Measurements from ENCODE around the gene FHOD1. TPM values are rescaled to one million over a fixed set of nuclear protein-coding genes. Genes with fewer than 3 reads are reported as not detected.

The FHOD1 gene
- total and polyA plus RNA-seq, 2 of the 13 experiments (the other 11 are each of a cell fraction or from before 2014, with no cell fraction given), result 20.0 to 20.8 TPM

DNA sequence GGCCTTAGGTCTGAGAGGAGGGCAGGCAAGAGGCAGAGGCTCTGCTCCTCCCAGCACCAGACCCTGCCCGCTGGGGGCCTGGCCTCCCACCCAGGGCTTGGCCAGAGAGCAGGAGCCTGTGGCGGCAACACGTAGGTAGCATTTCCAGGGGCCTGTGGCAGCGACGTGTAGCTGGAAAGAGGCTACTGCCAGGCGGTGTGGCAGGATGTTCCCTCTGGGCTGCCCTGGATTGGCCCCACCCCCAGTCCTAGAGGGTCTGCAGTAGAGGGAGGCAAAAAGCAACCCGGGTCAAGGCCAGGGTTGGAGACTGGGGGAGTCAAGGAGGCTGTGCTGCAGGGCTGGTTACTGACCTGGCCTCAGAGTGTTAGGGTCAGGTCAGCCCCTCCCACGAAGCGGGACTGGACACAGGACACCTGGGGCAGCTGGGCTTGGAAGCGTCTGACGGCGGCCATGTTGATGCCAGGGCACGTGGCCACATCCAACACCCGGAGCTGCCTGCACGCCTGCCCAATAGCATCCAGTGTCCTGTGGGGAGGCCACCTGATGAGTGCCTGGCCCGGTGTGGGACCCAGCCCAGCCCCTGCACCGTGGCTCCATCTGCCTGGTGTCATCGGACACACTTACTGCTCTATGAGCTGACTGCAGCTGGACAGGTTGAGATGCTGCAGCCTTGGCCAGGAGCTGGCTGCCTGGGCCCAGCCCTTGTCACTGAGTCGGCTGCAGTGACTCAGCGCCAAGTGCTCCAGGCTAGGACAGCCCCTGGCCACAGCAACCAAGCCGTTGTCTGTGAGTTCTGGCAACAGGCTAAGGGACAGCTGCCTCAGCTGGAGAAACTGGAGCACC is 39.8 kb downstream of the FHOD1 start (continued):
- TF ChIP-seq, protein P1, sequence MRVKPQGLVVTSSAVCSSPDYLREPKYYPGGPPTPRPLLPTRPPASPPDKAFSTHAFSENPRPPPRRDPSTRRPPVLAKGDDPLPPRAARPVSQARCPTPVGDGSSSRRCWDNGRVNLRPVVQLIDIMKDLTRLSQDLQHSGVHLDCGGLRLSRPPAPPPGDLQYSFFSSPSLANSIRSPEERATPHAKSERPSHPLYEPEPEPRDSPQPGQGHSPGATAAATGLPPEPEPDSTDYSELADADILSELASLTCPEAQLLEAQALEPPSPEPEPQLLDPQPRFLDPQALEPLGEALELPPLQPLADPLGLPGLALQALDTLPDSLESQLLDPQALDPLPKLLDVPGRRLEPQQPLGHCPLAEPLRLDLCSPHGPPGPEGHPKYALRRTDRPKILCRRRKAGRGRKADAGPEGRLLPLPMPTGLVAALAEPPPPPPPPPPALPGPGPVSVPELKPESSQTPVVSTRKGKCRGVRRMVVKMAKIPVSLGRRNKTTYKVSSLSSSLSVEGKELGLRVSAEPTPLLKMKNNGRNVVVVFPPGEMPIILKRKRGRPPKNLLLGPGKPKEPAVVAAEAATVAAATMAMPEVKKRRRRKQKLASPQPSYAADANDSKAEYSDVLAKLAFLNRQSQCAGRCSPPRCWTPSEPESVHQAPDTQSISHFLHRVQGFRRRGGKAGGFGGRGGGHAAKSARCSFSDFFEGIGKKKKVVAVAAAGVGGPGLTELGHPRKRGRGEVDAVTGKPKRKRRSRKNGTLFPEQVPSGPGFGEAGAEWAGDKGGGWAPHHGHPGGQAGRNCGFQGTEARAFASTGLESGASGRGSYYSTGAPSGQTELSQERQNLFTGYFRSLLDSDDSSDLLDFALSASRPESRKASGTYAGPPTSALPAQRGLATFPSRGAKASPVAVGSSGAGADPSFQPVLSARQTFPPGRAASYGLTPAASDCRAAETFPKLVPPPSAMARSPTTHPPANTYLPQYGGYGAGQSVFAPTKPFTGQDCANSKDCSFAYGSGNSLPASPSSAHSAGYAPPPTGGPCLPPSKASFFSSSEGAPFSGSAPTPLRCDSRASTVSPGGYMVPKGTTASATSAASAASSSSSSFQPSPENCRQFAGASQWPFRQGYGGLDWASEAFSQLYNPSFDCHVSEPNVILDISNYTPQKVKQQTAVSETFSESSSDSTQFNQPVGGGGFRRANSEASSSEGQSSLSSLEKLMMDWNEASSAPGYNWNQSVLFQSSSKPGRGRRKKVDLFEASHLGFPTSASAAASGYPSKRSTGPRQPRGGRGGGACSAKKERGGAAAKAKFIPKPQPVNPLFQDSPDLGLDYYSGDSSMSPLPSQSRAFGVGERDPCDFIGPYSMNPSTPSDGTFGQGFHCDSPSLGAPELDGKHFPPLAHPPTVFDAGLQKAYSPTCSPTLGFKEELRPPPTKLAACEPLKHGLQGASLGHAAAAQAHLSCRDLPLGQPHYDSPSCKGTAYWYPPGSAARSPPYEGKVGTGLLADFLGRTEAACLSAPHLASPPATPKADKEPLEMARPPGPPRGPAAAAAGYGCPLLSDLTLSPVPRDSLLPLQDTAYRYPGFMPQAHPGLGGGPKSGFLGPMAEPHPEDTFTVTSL (CRISPR knock-in tag; IDR thresholded peaks at IDR 0.05; ENCODE audit: borderline replicate concordance), result 0 out of 2 replicates have a peak, but pooled peaks have one; percentile 27
- TF ChIP-seq NFE2L1 (CRISPR knock-in tag; IDR thresholded peaks at IDR 0.05; ENCODE audit: borderline replicate concordance) (0 out of 2 replicates have a peak, but pooled peaks have one; percentile 26), HDAC1 (CRISPR knock-in tag; IDR thresholded peaks at IDR 0.05) (0 out of 2 replicates have a peak, but pooled peaks have one; percentile 28), SOX13 (IDR thresholded peaks at IDR 0.05) (no peak), SOX13 (CRISPR knock-in tag; conservative IDR thresholded peaks at IDR 0.05 in 1 of 2, IDR thresholded peaks at IDR 0.05 in 1 of 2) (peak in 1 of 2 experiments; percentile 5; a peak in 1 of 4 replicates), SNAI1 (CRISPR knock-in tag; IDR thresholded peaks at IDR 0.05; ENCODE audit: borderline replicate concordance) (no peak), ZNF768 (CRISPR knock-in tag; IDR thresholded peaks at IDR 0.05) (peak; percentile 53; the same call in 1 of the 2 replicates), ZFY (CRISPR knock-in tag; IDR thresholded peaks at IDR 0.05) (peak; percentile 46), GABPB1 (CRISPR knock-in tag; IDR thresholded peaks at IDR 0.05) (peak; percentile 32; the same call in 1 of the 2 replicates), RXRB (CRISPR knock-in tag; IDR thresholded peaks at IDR 0.05; ENCODE audit: borderline replicate concordance) (0 out of 2 replicates have a peak, but pooled peaks have one; percentile 41), ZNF747 (CRISPR knock-in tag; IDR thresholded peaks at IDR 0.05; ENCODE audit: borderline replicate concordance) (no peak), TCF12 (IDR thresholded peaks at IDR 0.05) (no peak), TCF12 (CRISPR knock-in tag; IDR thresholded peaks at IDR 0.05) (no peak)
- TF ChIP-seq, protein P2, sequence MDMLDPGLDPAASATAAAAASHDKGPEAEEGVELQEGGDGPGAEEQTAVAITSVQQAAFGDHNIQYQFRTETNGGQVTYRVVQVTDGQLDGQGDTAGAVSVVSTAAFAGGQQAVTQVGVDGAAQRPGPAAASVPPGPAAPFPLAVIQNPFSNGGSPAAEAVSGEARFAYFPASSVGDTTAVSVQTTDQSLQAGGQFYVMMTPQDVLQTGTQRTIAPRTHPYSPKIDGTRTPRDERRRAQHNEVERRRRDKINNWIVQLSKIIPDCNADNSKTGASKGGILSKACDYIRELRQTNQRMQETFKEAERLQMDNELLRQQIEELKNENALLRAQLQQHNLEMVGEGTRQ (IDR thresholded peaks at IDR 0.05; ENCODE audit: low read depth, low read length), result peak; percentile 12; the same call in 1 of the 2 replicates
- TF ChIP-seq, protein P2 (CRISPR knock-in tag; IDR thresholded peaks at IDR 0.05; ENCODE audit: borderline replicate concordance), result no peak; the same call in 1 of the 2 replicates
- TF ChIP-seq, protein P3, sequence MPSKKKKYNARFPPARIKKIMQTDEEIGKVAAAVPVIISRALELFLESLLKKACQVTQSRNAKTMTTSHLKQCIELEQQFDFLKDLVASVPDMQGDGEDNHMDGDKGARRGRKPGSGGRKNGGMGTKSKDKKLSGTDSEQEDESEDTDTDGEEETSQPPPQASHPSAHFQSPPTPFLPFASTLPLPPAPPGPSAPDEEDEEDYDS (CRISPR knock-in tag; IDR thresholded peaks at IDR 0.05), result no peak
